ENCODE measurements around the gene USP47. TPM values are rescaled to one million over a fixed set of nuclear protein-coding genes. Genes with fewer than 3 reads are reported as not detected.
A peak's percentile ranks its signal among the peaks of the same experiment; 100 is the strongest.

Gene USP47
- total and polyA plus RNA-seq, 9 of the 15 experiments (the other 6 are each of a cell fraction or from before 2014, with no cell fraction given), result 13.1 to 63.6 (median 34.7) TPM

GRCh38 chr11:11841723-11842420 is at the start of gene USP47 (continued):
- TF ChIP-seq, protein P1, sequence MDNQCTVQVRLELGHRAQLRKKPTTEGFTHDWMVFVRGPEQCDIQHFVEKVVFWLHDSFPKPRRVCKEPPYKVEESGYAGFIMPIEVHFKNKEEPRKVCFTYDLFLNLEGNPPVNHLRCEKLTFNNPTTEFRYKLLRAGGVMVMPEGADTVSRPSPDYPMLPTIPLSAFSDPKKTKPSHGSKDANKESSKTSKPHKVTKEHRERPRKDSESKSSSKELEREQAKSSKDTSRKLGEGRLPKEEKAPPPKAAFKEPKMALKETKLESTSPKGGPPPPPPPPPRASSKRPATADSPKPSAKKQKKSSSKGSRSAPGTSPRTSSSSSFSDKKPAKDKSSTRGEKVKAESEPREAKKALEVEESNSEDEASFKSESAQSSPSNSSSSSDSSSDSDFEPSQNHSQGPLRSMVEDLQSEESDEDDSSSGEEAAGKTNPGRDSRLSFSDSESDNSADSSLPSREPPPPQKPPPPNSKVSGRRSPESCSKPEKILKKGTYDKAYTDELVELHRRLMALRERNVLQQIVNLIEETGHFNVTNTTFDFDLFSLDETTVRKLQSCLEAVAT (IDR thresholded peaks at IDR 0.05), result peak; percentile 9 to 85; a peak in 1 of 4 replicates
- TF ChIP-seq ZZZ3 (IDR thresholded peaks at IDR 0.05), result peak; percentile 76; the same call in 1 of the 2 replicates
- no peak for TF ChIP-seq SRSF9 (IDR thresholded peaks at IDR 0.05; ENCODE audit: borderline replicate concordance, low read depth, low read length)
- TF ChIP-seq NELFE (IDR thresholded peaks at IDR 0.05; ENCODE audit: insufficient read depth, insufficient read length), result no peak
- TF ChIP-seq ZNF75A (CRISPR knock-in tag; IDR thresholded peaks at IDR 0.05), result no peak
- no peak for TF ChIP-seq DACH1 (IDR thresholded peaks at IDR 0.05; ENCODE audit: partially characterized antibody)
- peak in 1 of 2 experiments; percentile 64; a peak in 2 of 4 replicates for TF ChIP-seq TEAD1 (CRISPR knock-in tag; IDR thresholded peaks at IDR 0.05)
- TF ChIP-seq RBBP5 (IDR thresholded peaks at IDR 0.05; ENCODE audit: borderline replicate concordance, insufficient read depth, low read length, poor library complexity, severe bottlenecking), result peak; percentile 95
- no peak for TF ChIP-seq NR2C1 (IDR thresholded peaks at IDR 0.05)
- TF ChIP-seq NR2C1 (tag; IDR thresholded peaks at IDR 0.05), result no peak
- TF ChIP-seq ARHGAP35 (IDR thresholded peaks at IDR 0.05; ENCODE audit: partially characterized antibody), result peak; percentile 78
- no peak for TF ChIP-seq ZSCAN32 (CRISPR knock-in tag; IDR thresholded peaks at IDR 0.05)
- TF ChIP-seq NUFIP1 (IDR thresholded peaks at IDR 0.05; ENCODE audit: partially characterized antibody), result no peak
- no peak; the same call in 1 of the 2 replicates for TF ChIP-seq BHLHE40 (IDR thresholded peaks at IDR 0.05; ENCODE audit: low read length)
- TF ChIP-seq, protein P2, sequence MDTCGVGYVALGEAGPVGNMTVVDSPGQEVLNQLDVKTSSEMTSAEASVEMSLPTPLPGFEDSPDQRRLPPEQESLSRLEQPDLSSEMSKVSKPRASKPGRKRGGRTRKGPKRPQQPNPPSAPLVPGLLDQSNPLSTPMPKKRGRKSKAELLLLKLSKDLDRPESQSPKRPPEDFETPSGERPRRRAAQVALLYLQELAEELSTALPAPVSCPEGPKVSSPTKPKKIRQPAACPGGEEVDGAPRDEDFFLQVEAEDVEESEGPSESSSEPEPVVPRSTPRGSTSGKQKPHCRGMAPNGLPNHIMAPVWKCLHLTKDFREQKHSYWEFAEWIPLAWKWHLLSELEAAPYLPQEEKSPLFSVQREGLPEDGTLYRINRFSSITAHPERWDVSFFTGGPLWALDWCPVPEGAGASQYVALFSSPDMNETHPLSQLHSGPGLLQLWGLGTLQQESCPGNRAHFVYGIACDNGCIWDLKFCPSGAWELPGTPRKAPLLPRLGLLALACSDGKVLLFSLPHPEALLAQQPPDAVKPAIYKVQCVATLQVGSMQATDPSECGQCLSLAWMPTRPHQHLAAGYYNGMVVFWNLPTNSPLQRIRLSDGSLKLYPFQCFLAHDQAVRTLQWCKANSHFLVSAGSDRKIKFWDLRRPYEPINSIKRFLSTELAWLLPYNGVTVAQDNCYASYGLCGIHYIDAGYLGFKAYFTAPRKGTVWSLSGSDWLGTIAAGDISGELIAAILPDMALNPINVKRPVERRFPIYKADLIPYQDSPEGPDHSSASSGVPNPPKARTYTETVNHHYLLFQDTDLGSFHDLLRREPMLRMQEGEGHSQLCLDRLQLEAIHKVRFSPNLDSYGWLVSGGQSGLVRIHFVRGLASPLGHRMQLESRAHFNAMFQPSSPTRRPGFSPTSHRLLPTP (IDR thresholded peaks at IDR 0.05; ENCODE audit: borderline replicate concordance, extremely low read depth, insufficient read length), result no peak
- no peak for TF ChIP-seq COPS2 (conservative IDR thresholded peaks at IDR 0.05)
- TF ChIP-seq CCNT2 (IDR thresholded peaks at IDR 0.05; ENCODE audit: borderline replicate concordance, extremely low read depth, insufficient read length, low read depth, low read length), result peak; percentile 62
- no peak for TF ChIP-seq RFX5 (IDR thresholded peaks at IDR 0.05; ENCODE audit: low read depth, low read length)
- no peak for TF ChIP-seq NR2F6 (CRISPR knock-in tag; IDR thresholded peaks at IDR 0.05)
- TF ChIP-seq, protein P3, sequence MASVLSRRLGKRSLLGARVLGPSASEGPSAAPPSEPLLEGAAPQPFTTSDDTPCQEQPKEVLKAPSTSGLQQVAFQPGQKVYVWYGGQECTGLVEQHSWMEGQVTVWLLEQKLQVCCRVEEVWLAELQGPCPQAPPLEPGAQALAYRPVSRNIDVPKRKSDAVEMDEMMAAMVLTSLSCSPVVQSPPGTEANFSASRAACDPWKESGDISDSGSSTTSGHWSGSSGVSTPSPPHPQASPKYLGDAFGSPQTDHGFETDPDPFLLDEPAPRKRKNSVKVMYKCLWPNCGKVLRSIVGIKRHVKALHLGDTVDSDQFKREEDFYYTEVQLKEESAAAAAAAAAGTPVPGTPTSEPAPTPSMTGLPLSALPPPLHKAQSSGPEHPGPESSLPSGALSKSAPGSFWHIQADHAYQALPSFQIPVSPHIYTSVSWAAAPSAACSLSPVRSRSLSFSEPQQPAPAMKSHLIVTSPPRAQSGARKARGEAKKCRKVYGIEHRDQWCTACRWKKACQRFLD (CRISPR knock-in tag; IDR thresholded peaks at IDR 0.05), result peak; percentile 61
- no peak for TF ChIP-seq HMG20A (CRISPR knock-in tag; conservative IDR thresholded peaks at IDR 0.05)
- TF ChIP-seq, protein P4, sequence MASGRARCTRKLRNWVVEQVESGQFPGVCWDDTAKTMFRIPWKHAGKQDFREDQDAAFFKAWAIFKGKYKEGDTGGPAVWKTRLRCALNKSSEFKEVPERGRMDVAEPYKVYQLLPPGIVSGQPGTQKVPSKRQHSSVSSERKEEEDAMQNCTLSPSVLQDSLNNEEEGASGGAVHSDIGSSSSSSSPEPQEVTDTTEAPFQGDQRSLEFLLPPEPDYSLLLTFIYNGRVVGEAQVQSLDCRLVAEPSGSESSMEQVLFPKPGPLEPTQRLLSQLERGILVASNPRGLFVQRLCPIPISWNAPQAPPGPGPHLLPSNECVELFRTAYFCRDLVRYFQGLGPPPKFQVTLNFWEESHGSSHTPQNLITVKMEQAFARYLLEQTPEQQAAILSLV (tag; IDR thresholded peaks at IDR 0.05), result no peak
- no peak for TF ChIP-seq ZC3H11A (IDR thresholded peaks at IDR 0.05; ENCODE audit: low read depth, low read length)
